Prostate gland (tissue), 2 donors: ENCODE data around the gene ILK. TPM values are rescaled to one million over a fixed set of nuclear protein-coding genes. Genes with fewer than 3 reads are reported as not detected.

ENCODE experiments used
- DNase-seq: peaks from one replicate; pipeline ENCODE4 v3.0.0-alpha.2; 2019; ENCODE audit warnings: low spot score
- H3K27ac ChIP-seq, 2 donors: fragments of 200-600 bp; sonication (generic); 2 replicates each; pipeline ENCODE4 v1.5.1; 2017 to 2019
- H3K27me3 ChIP-seq: fragments of 200-600 bp; sonication (generic); replicated peaks from 2 replicates; pipeline ENCODE4 v1.5.1; 2019; ENCODE audit not compliant: insufficient read depth
- H3K36me3 ChIP-seq, 2 donors: fragments of 200-600 bp; sonication (generic); 1 replicate in 1 of 2; 2 replicates in 1 of 2; pipeline versions ENCODE4 v1.5.1 to v1.8.1; 2017 to 2019
- H3K4me1 ChIP-seq: fragments of 200-600 bp; sonication (generic); replicated peaks from 2 replicates; pipeline ENCODE4 v1.5.1; 2019
- H3K4me3 ChIP-seq, 2 donors: fragments of 200-600 bp; sonication (generic); 2 replicates each; pipeline ENCODE4 v1.5.1; 2017 to 2019
- H3K9me3 ChIP-seq: fragments of 200-600 bp; sonication (generic); 2 replicates; pipeline ENCODE4 v1.5.1; 2017
- CTCF ChIP-seq, 4 experiments: fragments of 200-600 bp in 2 of 4; fragments of 450-650 bp in 2 of 4; sonication (generic) in 2 of 4; IDR thresholded peaks; 1 replicate in 3 of 4; 2 replicates in 1 of 4; pipeline ENCODE4 v1.5.1; 2016 to 2019; ENCODE audit warnings: antibody characterized with exemption in 4 of 4, mild to moderate bottlenecking in 2 of 4, moderate library complexity in 2 of 4
- POLR2A ChIP-seq: fragments of 450-650 bp; IDR thresholded peaks from one replicate; pipeline ENCODE4 v1.6.1; 2016; ENCODE audit warnings: antibody characterized with exemption, mild to moderate bottlenecking
- POLR2AphosphoS5 ChIP-seq: sonication (generic); formaldehyde crosslinking; IDR thresholded peaks from one replicate; pipeline ENCODE4 v1.6.1; 2017; ENCODE audit warnings: antibody characterized with exemption
- WGBS: methylation state at CpG from one replicate; pipeline ENCODE4 v1.1.5; 2018; 5-methylcytosine and 5-hydroxymethylcytosine counted together
- intact Hi-C: fragments of 100-400 bp; cut with DNase I; formaldehyde crosslinking; loops from one replicate; pipeline ENCODE4 v1.14.2; 2022
- total RNA-seq, 2 donors: library from RNA; depleted of rRNA; stranded (reverse); fragments of >200 nt; gene quantifications; one replicate each; pipeline ENCODE4 v1.1.0, GENCODE V29; 2016

Gene ILK
- total RNA-seq, 2 donors from 2014 or later, result 172 to 195 TPM

GRCh38 chr11:6572215-6572614 is 31.4 kb upstream of the ILK start:
- H3K4me1 ChIP-seq, result no peaks in the 10 kb centered on the region
- H3K27ac ChIP-seq, result no peak overlapping the region
- H3K9me3 ChIP-seq, result no peaks in the 10 kb centered on the region
- no peak for TF ChIP-seq POLR2AphosphoS5
- TF ChIP-seq POLR2A, result no peak
- TF ChIP-seq CTCF (IDR thresholded peaks at IDR 0.05), result no peak
- intact Hi-C loops, result no loop called here
- H3K4me3 ChIP-seq, result no peak overlapping the region
- 55% methylated on average over 2 of the region's 2 CpGs for WGBS
- H3K36me3 ChIP-seq, result no peaks in the 10 kb centered on the region
- no peaks in the 10 kb centered on the region for H3K27me3 ChIP-seq
- DNase-seq, result no peak

GRCh38 chr11:6574816-6575715 is 28.5 kb upstream of the ILK start:
- TF ChIP-seq CTCF (IDR thresholded peaks at IDR 0.05) (no peak), POLR2AphosphoS5 (no peak), POLR2A (no peak)
- Histone ChIP-seq H3K9me3 (no peaks in the 10 kb centered on the region), H3K27me3 (no peaks in the 10 kb centered on the region), H3K36me3 (no peaks in the 10 kb centered on the region), H3K4me1 (no peaks in the 10 kb centered on the region), H3K27ac (no peak overlapping the region), H3K4me3 (no peak overlapping the region)
- 93% methylated on average over 6 of the region's 6 CpGs for WGBS
- intact Hi-C loops, result no loop called here
- no peak for DNase-seq

GRCh38 chr11:6576471-6577373 is 26.9 kb upstream of the ILK start:
- no peak for DNase-seq
- Histone ChIP-seq H3K27ac (no peak overlapping the region), H3K4me1 (no peaks in the 10 kb centered on the region), H3K27me3 (no peaks in the 10 kb centered on the region), H3K9me3 (no peaks in the 10 kb centered on the region), H3K4me3 (no peak overlapping the region), H3K36me3 (no peaks in the 10 kb centered on the region)
- TF ChIP-seq POLR2A, result no peak
- TF ChIP-seq POLR2AphosphoS5, result no peak
- no peak for TF ChIP-seq CTCF (IDR thresholded peaks at IDR 0.05)
- intact Hi-C loops, result no loop called here
- WGBS, result 34% methylated on average over 5 of the region's 6 CpGs

GRCh38 chr11:6578134-6578533 is 25.4 kb upstream of the ILK start:
- no peak for DNase-seq
- intact Hi-C loops, result no loop called here
- H3K9me3 ChIP-seq, result no peaks in the 10 kb centered on the region
- no peak for TF ChIP-seq POLR2AphosphoS5
- TF ChIP-seq POLR2A, result no peak
- no peak for TF ChIP-seq CTCF (IDR thresholded peaks at IDR 0.05)
- H3K36me3 ChIP-seq, result no peaks in the 10 kb centered on the region
- H3K4me1 ChIP-seq, result no peaks in the 10 kb centered on the region
- no peak overlapping the region for H3K4me3 ChIP-seq
- WGBS, result 100% methylated on average over 1 of the region's 1 CpG
- H3K27me3 ChIP-seq, result no peaks in the 10 kb centered on the region
- no peak overlapping the region for H3K27ac ChIP-seq
